HG02870 (cell line): ENCODE measurements around the gene ATP6V0A4.
"Not testable (repeated sequence)": the region's sequence is repeated elsewhere in the genome, so short reads cannot be mapped to it uniquely, and the experiment has no call there.

ENCODE experiments used
- ATAC-seq: cut with Tn5 transposase; IDR thresholded peaks from one replicate; pipeline ENCODE4 v1.9.1; 2021; ENCODE audit warnings: mild to moderate bottlenecking, moderate library complexity; ENCODE audit not compliant: unreplicated experiment

ATP6V0A4 gene

DNA sequence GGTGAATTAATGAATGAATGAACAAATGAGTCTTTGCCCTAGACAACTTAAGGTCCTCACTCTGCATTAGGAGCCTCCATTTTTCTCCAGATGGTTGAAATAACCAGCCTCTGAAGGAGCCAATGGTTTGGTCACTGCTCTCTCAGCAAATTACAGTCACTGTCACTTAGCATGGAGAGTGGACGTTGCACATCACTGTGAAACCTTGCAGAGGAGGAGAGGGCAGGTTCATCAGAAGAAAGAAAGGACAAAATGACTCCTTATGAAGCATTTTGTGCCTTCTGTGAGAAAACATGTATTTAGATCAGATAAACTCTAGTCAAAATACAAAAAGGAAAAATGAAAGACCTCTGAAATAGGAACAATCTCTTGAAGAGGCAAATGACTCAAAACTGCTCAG, 6.6 kb upstream of the ATP6V0A4 start:
- no peak for ATAC-seq

GRCh38 chr7:138802706-138803105, 4.7 kb upstream of the ATP6V0A4 start:
- ATAC-seq, result no peak

DNA sequence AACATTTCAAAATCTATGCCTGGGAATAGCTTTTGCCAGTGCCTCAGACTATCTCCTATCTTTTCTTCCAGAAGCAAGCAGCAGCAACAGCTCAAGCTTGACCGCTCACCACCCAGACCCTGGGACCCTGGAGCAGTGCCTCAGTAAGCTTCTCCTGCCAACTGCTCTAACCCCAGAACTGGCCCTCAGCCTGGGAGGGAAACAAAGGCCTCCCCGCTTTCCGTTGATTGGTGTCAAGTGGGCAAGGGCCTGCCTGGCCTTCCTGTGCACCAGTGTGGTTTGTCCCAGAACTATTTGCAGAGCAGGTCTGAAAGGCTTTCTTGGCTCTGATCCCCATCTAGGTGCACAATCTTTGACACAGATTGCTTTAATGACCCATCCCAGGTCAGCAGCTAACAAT, 3.3 kb upstream of the ATP6V0A4 start:
- no peak for ATAC-seq

- ATAC-seq, result no peak
Observed at GRCh38 chr7:138799336-138800000, 1.5 kb upstream of the ATP6V0A4 start.

DNA sequence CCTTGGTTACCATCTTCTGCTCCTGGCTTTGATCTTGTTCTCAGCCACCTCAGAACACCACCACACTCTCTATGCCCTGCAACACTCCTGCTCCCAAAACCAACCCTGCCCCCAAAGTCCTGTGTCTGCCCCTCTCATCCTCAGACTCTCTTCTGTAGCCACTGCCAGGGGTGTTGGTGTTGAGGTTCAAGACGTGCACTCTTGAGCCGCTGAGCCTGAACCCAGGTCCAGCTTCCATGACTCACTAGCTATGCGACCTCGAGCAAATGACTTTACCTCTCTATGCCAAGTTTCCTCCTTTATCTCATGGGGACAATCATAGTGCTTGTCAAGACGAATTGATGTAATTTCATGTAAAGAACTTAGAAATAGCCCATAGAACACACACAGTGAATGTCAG, 840 bp upstream of the ATP6V0A4 start:
- no peak for ATAC-seq

DNA sequence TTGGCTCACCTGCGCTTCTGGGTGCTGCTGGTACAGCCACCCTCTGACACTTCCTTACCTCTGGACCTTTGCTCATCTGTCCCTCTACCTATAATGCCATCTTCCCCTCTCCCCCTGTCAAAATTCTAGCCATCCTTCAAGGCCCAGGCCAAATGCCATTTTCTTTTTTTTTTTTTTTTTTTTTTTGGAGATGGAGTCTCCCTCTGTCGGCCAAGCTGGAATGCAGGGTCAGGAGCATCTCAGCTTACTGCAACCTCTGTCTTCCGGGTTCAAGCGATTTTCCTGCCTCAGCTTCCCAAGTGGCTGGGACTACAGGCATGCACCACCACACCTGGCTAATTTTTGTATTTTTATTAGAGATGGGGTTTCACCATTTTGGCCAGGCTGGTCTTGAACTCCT, 950 bp downstream of the ATP6V0A4 start:
- not testable (repeated sequence) for ATAC-seq

- no peak for ATAC-seq
Observed at GRCh38 chr7:138796038-138796615, 1.9 kb downstream of the ATP6V0A4 start.

- no peak for ATAC-seq
Observed at GRCh38 chr7:138785587-138786437, 12.2 kb downstream of the ATP6V0A4 start.

DNA sequence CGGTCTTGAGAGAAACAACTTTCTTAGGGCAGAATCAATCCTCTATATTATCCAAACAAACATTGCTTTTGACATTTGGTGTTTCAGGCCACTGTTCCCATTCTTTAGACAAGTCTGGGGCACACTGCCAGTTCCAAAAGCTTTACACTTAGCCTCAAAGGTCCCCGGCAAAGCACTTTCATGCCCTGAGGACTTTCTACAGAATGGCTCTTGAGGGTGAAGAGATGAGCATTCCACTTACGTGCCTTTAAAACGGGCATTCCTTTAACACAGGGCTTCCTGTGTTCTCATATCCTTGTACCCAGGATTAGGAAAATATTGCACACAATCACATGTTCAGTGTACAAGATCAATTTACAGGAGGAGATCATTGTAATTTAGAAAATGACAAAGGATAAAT, 13.3 kb downstream of the ATP6V0A4 start:
- ATAC-seq, result no peak

- no peak for ATAC-seq
Observed at GRCh38 chr7:138781004-138781403, 17.0 kb downstream of the ATP6V0A4 start.

DNA sequence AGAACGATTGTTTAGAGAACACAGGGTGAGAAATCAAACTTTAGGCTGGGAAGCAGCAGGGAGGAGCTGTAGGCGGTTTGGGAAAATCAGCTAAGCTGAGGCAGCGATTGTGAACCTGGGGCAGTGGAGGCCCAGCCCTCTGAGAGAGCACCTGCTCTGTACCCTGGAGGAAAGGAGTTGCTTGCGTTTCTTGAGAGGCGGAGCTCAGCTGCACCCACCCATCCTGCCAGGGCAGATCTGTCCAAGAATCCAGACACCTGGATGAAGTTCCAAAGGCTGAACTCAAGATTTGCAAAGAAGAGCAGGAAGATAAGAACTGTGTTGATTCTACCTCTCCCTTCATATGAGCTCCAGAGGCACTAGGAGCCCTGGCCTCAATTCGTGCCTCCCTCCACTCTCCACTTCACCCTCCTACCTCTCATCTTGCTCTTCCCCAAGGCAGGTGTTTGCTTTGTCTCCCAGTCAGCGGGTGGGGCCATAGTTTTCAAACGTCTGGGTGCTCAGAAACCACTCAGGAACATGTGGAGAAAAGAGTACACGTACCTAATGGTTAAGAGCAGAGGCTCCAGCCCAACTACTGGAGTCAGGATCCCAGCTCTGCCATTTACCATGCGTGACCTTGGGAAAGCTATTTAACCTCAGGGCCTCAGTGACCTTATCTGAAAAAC, 21.7 kb downstream of the ATP6V0A4 start:
- ATAC-seq, result no peak

GRCh38 chr7:138773817-138774216, 24.2 kb downstream of the ATP6V0A4 start:
- no peak for ATAC-seq

- no peak for ATAC-seq
Observed at GRCh38 chr7:138773176-138773575, 24.8 kb downstream of the ATP6V0A4 start.

- no peak for ATAC-seq
Observed at GRCh38 chr7:138770904-138771303, 27.1 kb downstream of the ATP6V0A4 start.

DNA sequence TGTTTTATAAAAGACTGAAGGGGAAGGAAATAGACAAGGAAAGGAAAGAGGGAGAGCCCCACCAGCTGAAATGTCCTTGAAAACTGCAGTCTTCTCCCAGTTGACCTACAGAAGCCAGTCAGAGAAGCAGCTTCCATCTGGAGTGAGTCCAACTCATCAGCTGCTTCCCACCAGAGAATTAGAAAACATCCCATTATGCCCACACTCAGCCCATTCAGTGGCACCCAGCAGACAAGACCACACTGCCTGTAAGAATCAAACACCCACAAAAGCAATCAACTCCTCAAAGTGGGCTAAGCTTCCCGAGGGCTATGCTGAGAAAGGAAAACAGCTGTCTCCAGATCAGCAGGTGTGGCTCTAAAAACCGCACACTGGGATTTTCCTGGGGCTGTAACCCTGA, 29.8 kb downstream of the ATP6V0A4 start:
- ATAC-seq, result no peak

GRCh38 chr7:138756591-138757242, 41.3 kb downstream of the ATP6V0A4 start:
- ATAC-seq, result no peak

- no peak for ATAC-seq
Observed at GRCh38 chr7:138755842-138756590, 42.0 kb downstream of the ATP6V0A4 start.

GRCh38 chr7:138755331-138755747, 42.7 kb downstream of the ATP6V0A4 start:
- ATAC-seq, result no peak

DNA sequence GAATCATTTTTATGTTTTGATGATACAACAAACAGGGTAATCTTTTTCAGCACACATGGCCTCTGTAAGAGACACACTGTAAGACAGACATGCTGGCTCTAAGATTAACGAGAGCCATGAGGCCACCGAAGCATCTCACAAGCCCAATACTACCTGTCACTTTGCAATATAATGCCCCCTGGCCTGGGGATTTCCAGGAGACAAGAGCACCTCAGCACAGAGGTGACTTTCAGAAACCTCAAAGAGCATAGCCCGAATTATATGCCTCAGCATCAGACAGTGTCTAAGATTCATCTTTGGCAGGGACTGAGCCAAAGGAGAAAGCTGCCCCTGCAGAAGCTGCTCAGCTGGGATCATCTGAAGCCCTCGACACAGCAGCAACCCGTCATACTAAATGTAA, 44.4 kb downstream of the ATP6V0A4 start:
- ATAC-seq, result no peak

GRCh38 chr7:138753150-138753518, 44.9 kb downstream of the ATP6V0A4 start:
- ATAC-seq, result no peak
